ENCODE results near the gene LGR5.

GRCh38 chr12:71442567-71442931 lies 3.0 kb downstream of the LGR5 start:
- no peak for TF ChIP-seq CTCF (optimal IDR thresholded peaks at IDR 0.05 in 1 of 3, IDR thresholded peaks at IDR 0.05 in 1 of 3, conservative IDR thresholded peaks at IDR 0.05 in 1 of 3; ENCODE audit: extremely low read depth in 1 of 3, insufficient read depth in 2 of 3, low read length in 3 of 3)
- no peak for TF ChIP-seq EZH2 (IDR thresholded peaks at IDR 0.05; ENCODE audit: low read length)
